HUDEP-2 (cell line): Measurements from ENCODE around the gene CLPSL1.
A peak's percentile ranks its signal among the peaks of the same experiment; 100 is the strongest.

Experiments
- DNase-seq, 76 experiments: peaks; one replicate each; lab custom pipeline; 2025; ENCODE audit not compliant: unreplicated experiment in 76 of 76; lab: John Stamatoyannopoulos, UW

The CLPSL1 gene

GRCh38 chr6:35757456-35758123 is 23.2 kb upstream of the CLPSL1 start:
- DNase-seq: peak in 63 of 76 experiments; percentile 12 to 83 (median 48)

- DNase-seq: no peak
Measured at GRCh38 chr6:35759426-35759825, 21.4 kb upstream of the CLPSL1 start.

GRCh38 chr6:35765739-35766138 is 15.1 kb upstream of the CLPSL1 start:
- DNase-seq: no peak

GRCh38 chr6:35769211-35769610 is 11.6 kb upstream of the CLPSL1 start:
- no peak for DNase-seq

GRCh38 chr6:35771343-35771627 is 9.5 kb upstream of the CLPSL1 start:
- DNase-seq: no peak

- DNase-seq: no peak
Measured at GRCh38 chr6:35774116-35774794, 6.6 kb upstream of the CLPSL1 start.

GRCh38 chr6:35775031-35775430 is 5.8 kb upstream of the CLPSL1 start:
- no peak for DNase-seq

GRCh38 chr6:35776364-35777215 is 4.2 kb upstream of the CLPSL1 start, which contains the start of gene CLPSL2:
CLPSL2 (plus strand) TSS chr6:35776598; CDS start chr6:35776619, 21 bp downstream.
- no peak for DNase-seq

GRCh38 chr6:35777356-35778102 is 3.3 kb upstream of the CLPSL1 start:
- no peak for DNase-seq

GRCh38 chr6:35778437-35778836 is 2.4 kb upstream of the CLPSL1 start:
- DNase-seq: no peak

- no peak for DNase-seq
Measured at GRCh38 chr6:35781290-35781689, 471 bp downstream of the CLPSL1 start.

- DNase-seq: no peak
Measured at GRCh38 chr6:35782424-35782823, 1.6 kb downstream of the CLPSL1 start.

- DNase-seq: no peak
Measured at GRCh38 chr6:35784200-35784599, 3.4 kb downstream of the CLPSL1 start.

- DNase-seq: no peak
Measured at GRCh38 chr6:35786272-35786671, 5.5 kb downstream of the CLPSL1 start.

GRCh38 chr6:35786810-35787209 is 6.0 kb downstream of the CLPSL1 start:
- no peak for DNase-seq

GRCh38 chr6:35787266-35788218 is 6.7 kb downstream of the CLPSL1 start:
- no peak for DNase-seq

GRCh38 chr6:35788423-35788982 is 7.7 kb downstream of the CLPSL1 start:
- no peak for DNase-seq

- no peak for DNase-seq
Measured at GRCh38 chr6:35790683-35791082, 9.9 kb downstream of the CLPSL1 start.
